Nephron (organoid): ENCODE data around the gene CACNA1C.
A peak's percentile ranks its signal among the peaks of the same experiment; 100 is the strongest.

Experiments used
- H3K27ac Mint-ChIP-seq, 3 experiments: 2 replicates each; pipeline ENCODE4 v1.8.0; 2020; ENCODE audit warnings: mixed read lengths in 3 of 3, mild to moderate bottlenecking in 2 of 3, moderate library complexity in 1 of 3
- H3K27me3 Mint-ChIP-seq: 2 replicates; pipeline ENCODE4 v1.8.0; 2021; ENCODE audit warnings: low read depth, mild to moderate bottlenecking, moderate library complexity, mixed read lengths
- H3K36me3 Mint-ChIP-seq: 2 replicates; pipeline ENCODE4 v1.8.0; 2020; ENCODE audit warnings: low read depth, mixed read lengths
- H3K4me1 Mint-ChIP-seq: 2 replicates; pipeline ENCODE4 v1.8.0; 2020; ENCODE audit warnings: mixed read lengths
- H3K4me3 Mint-ChIP-seq, 3 experiments: 2 replicates each; pipeline ENCODE4 v1.8.0; 2020; ENCODE audit warnings: mild to moderate bottlenecking in 3 of 3, mixed read lengths in 3 of 3, moderate library complexity in 2 of 3
- H3K9me3 Mint-ChIP-seq: 2 replicates; pipeline ENCODE4 v1.8.0; 2020; ENCODE audit warnings: mixed read lengths
- TF ChIP-seq, protein P1 (sequence below), 3 experiments: fragments of 200-600 bp; sonication (generic); IDR thresholded peaks; one replicate each; pipeline ENCODE4 v1.5.0; 2021; ENCODE audit warnings: antibody characterized with exemption in 3 of 3; ENCODE audit not compliant: unreplicated experiment in 3 of 3

The CACNA1C gene

DNA sequence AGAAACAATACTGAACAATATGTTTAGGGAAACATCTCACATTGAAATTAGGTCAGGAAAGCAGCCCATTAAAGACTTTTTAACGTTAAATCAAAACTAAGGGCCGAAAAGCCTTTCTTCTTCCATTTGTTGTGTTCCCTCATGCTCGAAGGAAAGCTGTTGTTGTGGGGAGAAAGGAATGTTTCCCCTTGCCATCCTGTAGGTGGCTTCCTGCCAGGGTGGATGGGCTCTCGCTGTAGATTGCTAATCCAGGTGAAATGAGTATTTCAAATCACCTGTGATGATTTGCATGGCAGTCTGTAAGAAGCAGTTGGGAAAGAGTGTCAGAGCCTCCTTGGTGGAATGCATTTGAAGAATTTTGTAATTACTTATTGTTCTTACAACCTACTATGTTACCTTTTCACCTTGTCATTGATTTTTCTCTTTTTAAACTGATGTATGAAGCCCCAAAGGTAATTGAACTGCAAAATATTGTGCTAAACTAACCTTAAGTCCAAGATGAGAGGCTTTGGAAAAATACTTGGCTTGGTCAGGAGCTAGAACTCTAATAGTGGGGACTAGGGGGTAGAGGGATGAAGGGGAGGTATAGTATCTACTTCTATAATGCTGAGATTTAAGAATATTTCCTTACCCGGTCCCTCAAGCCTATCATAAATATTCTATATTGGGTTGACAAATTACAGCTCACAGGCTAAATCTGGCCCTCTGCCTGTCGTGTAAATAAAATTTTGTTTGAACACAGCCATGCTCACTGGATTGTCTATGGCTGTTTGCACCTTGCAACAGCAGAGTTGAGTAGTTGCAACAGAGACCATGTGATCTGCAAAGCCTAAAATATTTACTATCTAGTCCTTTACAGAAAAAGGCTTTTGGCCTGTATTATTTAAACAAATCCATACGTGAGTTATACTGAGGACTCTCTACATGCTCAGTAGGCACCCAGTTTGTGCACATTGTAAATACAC is 40.9 kb upstream of the CACNA1C start:
- Mint-ChIP-seq H3K4me1 (peaks cover 48% of the 10 kb centered on the region), H3K4me3 (no peak overlapping the region), H3K27ac (peak overlapping the region; percentile 56 to 85 (median 81)), H3K9me3 (no peaks in the 10 kb centered on the region), H3K27me3 (no peaks in the 10 kb centered on the region), H3K36me3 (no peaks in the 10 kb centered on the region)
- TF ChIP-seq, protein P1, sequence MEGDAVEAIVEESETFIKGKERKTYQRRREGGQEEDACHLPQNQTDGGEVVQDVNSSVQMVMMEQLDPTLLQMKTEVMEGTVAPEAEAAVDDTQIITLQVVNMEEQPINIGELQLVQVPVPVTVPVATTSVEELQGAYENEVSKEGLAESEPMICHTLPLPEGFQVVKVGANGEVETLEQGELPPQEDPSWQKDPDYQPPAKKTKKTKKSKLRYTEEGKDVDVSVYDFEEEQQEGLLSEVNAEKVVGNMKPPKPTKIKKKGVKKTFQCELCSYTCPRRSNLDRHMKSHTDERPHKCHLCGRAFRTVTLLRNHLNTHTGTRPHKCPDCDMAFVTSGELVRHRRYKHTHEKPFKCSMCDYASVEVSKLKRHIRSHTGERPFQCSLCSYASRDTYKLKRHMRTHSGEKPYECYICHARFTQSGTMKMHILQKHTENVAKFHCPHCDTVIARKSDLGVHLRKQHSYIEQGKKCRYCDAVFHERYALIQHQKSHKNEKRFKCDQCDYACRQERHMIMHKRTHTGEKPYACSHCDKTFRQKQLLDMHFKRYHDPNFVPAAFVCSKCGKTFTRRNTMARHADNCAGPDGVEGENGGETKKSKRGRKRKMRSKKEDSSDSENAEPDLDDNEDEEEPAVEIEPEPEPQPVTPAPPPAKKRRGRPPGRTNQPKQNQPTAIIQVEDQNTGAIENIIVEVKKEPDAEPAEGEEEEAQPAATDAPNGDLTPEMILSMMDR (IDR thresholded peaks at IDR 0.05; ENCODE audit: unreplicated experiment in 3 of 3), result no peak

DNA sequence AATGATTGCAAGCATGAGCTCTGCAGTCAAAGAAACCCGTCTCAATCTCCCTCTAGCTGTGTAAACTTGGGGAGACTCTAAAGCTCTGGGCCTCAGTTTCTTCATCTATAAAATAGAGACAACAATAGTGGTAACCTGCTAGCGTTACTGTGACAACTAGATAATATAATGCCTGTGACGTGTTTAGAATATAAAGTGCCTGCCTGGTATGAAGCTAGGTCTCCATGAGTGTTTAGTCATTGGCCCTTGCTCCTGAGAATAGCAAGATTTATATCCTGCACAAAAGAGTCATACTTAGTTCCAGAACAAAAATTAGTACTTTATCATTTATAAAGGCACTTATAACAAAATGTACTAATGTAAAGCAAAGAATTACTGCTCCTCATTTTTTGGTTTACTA is 39.7 kb upstream of the CACNA1C start:
- H3K27me3 Mint-ChIP-seq, result no peaks in the 10 kb centered on the region

DNA sequence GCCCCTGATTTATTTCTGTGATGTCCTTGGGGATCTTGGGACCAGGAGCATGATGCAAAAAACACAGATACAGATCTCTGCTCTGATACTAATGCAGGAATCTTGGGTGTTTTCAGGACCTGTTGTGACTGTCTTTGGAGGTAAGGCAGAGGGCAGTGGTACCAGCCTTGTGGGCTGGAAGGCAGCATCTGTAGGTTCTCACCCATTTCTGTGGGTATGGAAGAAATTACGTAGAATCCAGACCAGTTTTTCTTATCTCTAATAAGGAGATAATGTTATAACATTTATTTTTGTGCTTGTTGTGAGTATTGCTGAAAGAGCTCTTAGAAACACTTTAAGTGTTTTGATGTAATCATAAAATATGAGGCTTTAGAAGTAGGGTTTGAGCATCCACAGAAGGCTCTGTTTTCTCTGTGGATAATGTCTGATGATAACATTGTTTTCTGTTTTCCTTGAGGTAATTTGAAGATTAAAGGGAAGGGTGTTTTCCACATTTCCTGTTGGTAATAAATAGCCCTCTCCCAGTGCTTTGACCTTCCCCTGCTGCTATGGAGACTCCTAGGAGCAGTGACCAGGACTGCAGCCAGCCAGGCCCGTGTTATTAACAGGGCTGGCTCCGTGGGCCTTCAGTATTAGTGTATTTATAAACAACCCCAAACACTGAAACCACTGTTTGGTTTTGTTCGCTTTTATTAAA is 39.1 kb upstream of the CACNA1C start:
- TF ChIP-seq, protein P1 (IDR thresholded peaks at IDR 0.05; ENCODE audit: unreplicated experiment in 3 of 3), result peak in 2 of 3 experiments; percentile 10 to 14
- no peaks in the 10 kb centered on the region for H3K36me3 Mint-ChIP-seq
- peaks cover 65% of the 10 kb centered on the region for H3K4me1 Mint-ChIP-seq
- no peaks in the 10 kb centered on the region for H3K27me3 Mint-ChIP-seq
- peak overlapping the region; percentile 81 to 84 (median 83) for H3K27ac Mint-ChIP-seq
- no peaks in the 10 kb centered on the region for H3K9me3 Mint-ChIP-seq
- no peak overlapping the region for H3K4me3 Mint-ChIP-seq

More for the DNA sequence above, 39.7 kb upstream of the CACNA1C start:
- H3K9me3 Mint-ChIP-seq, result no peaks in the 10 kb centered on the region
- no peak overlapping the region for H3K4me3 Mint-ChIP-seq
- no peaks in the 10 kb centered on the region for H3K36me3 Mint-ChIP-seq
- TF ChIP-seq, protein P1 (IDR thresholded peaks at IDR 0.05; ENCODE audit: unreplicated experiment in 3 of 3), result no peak
- H3K4me1 Mint-ChIP-seq, result peaks cover 59% of the 10 kb centered on the region
- H3K27ac Mint-ChIP-seq, result peak overlapping the region; percentile 81 to 84 (median 83)

DNA sequence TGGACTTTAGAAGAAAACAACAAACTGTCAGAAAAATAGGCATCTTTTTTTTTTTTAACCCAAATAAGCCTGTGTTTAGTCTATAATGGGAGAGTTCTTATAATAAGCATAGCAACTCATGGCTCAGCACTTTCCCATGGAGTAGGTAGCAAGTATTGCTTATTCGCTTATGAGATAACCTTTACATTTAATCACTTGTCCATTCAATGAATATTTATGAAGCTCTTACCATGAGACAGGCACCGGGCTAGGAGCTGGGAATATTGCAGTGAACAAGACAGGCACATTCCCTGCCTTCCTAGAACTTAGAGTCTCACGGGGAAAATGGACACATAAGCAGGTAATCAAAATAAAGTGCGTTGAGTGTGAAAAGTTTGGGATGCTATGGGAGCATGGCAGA is 38.6 kb upstream of the CACNA1C start:
- TF ChIP-seq, protein P1 (IDR thresholded peaks at IDR 0.05; ENCODE audit: unreplicated experiment in 3 of 3), result no peak

DNA sequence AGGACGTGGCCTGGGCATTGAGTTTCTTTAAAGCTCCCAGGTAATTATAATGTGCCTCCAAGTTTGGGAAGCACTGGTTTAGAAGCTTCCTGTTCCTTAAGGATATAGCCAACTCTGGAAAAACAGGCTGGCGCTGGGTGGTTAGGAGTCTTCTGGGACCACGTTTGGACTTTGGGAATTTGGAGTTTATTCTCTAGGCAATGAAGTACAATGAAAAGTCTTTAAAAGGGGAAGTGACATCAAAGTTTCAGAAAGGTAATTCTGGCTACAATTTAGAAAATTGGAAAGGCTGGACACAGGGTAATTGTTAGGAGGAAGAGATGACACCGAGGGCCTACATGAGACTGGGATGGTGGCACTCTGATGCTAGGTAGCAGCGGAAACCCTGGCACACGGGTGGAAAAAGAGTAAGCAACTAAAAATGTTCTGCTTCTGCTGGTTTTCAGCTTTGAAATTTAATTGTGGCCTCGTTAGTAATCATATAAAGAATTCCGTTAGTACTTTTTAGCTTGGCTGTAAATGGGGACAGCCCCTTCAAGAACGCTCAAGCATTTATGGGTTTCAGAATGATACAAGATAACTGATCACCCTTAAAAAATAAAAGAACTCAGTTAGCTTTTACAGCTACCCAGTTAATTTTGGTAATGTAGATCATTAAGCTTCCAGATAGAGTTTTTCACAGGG is 35.8 kb upstream of the CACNA1C start:
- H3K4me3 Mint-ChIP-seq, result no peak overlapping the region
- peak overlapping the region in 2 of 3 experiments; percentile 68 to 82 for H3K27ac Mint-ChIP-seq
- H3K27me3 Mint-ChIP-seq, result peaks cover 5% of the 10 kb centered on the region
- TF ChIP-seq, protein P1 (IDR thresholded peaks at IDR 0.05; ENCODE audit: unreplicated experiment in 3 of 3), result no peak
- H3K4me1 Mint-ChIP-seq, result peaks cover 53% of the 10 kb centered on the region
- no peaks in the 10 kb centered on the region for H3K9me3 Mint-ChIP-seq
- H3K36me3 Mint-ChIP-seq, result no peaks in the 10 kb centered on the region

More for the DNA sequence above, 38.6 kb upstream of the CACNA1C start:
- Mint-ChIP-seq H3K4me1 (peaks cover 69% of the 10 kb centered on the region), H3K36me3 (no peaks in the 10 kb centered on the region), H3K27me3 (peaks cover 5% of the 10 kb centered on the region), H3K27ac (peak overlapping the region; percentile 81 to 84 (median 83)), H3K4me3 (no peak overlapping the region), H3K9me3 (no peaks in the 10 kb centered on the region)
